Measurements from ENCODE around the gene TRAPPC6A. TPM values are rescaled to one million over a fixed set of nuclear protein-coding genes. Genes with fewer than 3 reads are reported as not detected.

TRAPPC6A gene
- total RNA-seq, 1 experiment from 2014 or later, result 59.9 TPM

DNA sequence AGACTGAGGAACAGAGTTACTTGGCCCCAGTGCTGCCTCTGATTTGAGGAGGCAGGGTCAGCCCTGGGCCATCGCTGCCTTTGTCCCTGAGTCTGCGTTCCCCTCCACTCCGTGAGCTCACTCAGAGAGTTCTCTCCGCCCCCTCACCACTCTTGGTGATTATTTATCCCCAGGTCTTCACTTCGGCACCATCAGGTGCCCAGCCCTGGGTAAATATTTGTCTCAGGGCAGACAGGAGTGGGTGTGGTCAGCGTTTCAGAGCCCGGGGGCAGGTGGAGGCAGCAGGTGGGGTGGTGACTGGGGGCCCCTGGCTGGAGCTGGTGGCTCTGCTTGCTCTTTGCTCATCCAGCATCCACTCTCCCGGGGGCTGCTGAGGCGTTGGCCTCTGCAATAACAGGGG is 64.4 kb downstream of the TRAPPC6A start:
- Mint-ChIP-seq H3K9me3 (no peaks in the 10 kb centered on the region), H3K36me3 (ENCODE audit: insufficient read depth in 1 of 3, low read depth in 3 of 3) (peaks cover 0 to 4% (median 0%) of the 10 kb centered on the region in 3 experiments; a peak in 2 of 7 replicates), H3K4me3 (no peak overlapping the region), H3K27me3 (ENCODE audit: low read depth) (no peaks in the 10 kb centered on the region), H3K4me1 (peaks cover 12 to 37% of the 10 kb centered on the region in 2 experiments), H3K27ac (no peak overlapping the region; a peak in 2 of 7 replicates)
- Histone ChIP-seq H4K91ac (ENCODE audit: insufficient read length, low read depth, low read length) (no peak overlapping the region), H3T11ph (ENCODE audit: low read length) (no peak overlapping the region), H3K18ac (ENCODE audit: insufficient read length, low read depth, low read length) (no peak overlapping the region), H3K79me1 (ENCODE audit: insufficient read depth, low read depth, low read length, poor library complexity, severe bottlenecking) (no peaks in the 10 kb centered on the region), H3K23me2 (ENCODE audit: insufficient read length, low read depth, low read length, poor library complexity, severe bottlenecking) (no peaks in the 10 kb centered on the region), H4K8ac (replicated peaks; ENCODE audit: insufficient read length, low read depth, low read length) (no peak overlapping the region), H3K14ac (ENCODE audit: insufficient read depth, low read length) (no peak overlapping the region), H2BK120ac (ENCODE audit: low read depth, low read length, poor library complexity, severe bottlenecking) (no peak overlapping the region), H3K4me1 (ENCODE audit: insufficient read depth, low read length) (no peaks in the 10 kb centered on the region; the same call in 1 of the 2 replicates), H2BK20ac (ENCODE audit: low read depth, low read length, poor library complexity, severe bottlenecking) (no peak overlapping the region), H3K9ac (ENCODE audit: extremely low read depth, insufficient read length, low read length) (no peak overlapping the region), H3K27me3 (ENCODE audit: insufficient read depth, low read length) (no peaks in the 10 kb centered on the region), H3K56ac (ENCODE audit: insufficient read length, low read depth, low read length) (no peak overlapping the region), H3K4ac (ENCODE audit: low read depth, low read length) (no peak overlapping the region), H2AK5ac (ENCODE audit: insufficient read length, low read length) (no peak overlapping the region), H4K5ac (ENCODE audit: insufficient read length, low read depth, low read length) (no peak overlapping the region), H3K27ac (ENCODE audit: insufficient read length, low read depth, low read length) (no peak overlapping the region), H3K9me3 (ENCODE audit: control insufficient read depth, low read depth, low read length) (no peaks in the 10 kb centered on the region), H3K79me2 (ENCODE audit: insufficient read depth, low read length) (peaks cover 12% of the 10 kb centered on the region; the same call in 1 of the 2 replicates), H3K23ac (ENCODE audit: insufficient read length, low read depth, low read length) (no peak overlapping the region), H2BK12ac (ENCODE audit: insufficient read length, low read depth, low read length) (no peak overlapping the region), H2BK15ac (ENCODE audit: low read depth, low read length) (no peak overlapping the region), H2BK5ac (ENCODE audit: insufficient read length, low read length) (no peak overlapping the region), H3K4me2 (ENCODE audit: insufficient read depth, insufficient read length, low read length) (no peak overlapping the region), H2AFZ (ENCODE audit: low read length) (no peak overlapping the region), H4K20me1 (ENCODE audit: control insufficient read depth, insufficient read depth, insufficient read length) (peaks cover 8% of the 10 kb centered on the region)
- TF ChIP-seq, protein P1, sequence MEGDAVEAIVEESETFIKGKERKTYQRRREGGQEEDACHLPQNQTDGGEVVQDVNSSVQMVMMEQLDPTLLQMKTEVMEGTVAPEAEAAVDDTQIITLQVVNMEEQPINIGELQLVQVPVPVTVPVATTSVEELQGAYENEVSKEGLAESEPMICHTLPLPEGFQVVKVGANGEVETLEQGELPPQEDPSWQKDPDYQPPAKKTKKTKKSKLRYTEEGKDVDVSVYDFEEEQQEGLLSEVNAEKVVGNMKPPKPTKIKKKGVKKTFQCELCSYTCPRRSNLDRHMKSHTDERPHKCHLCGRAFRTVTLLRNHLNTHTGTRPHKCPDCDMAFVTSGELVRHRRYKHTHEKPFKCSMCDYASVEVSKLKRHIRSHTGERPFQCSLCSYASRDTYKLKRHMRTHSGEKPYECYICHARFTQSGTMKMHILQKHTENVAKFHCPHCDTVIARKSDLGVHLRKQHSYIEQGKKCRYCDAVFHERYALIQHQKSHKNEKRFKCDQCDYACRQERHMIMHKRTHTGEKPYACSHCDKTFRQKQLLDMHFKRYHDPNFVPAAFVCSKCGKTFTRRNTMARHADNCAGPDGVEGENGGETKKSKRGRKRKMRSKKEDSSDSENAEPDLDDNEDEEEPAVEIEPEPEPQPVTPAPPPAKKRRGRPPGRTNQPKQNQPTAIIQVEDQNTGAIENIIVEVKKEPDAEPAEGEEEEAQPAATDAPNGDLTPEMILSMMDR (conservative IDR thresholded peaks at IDR 0.05), result no peak
- no peak for DNase-seq
- WGBS (ENCODE audit: extremely low coverage, insufficient read length, low lambda C conversion rate), result no CpG with 5 or more reads among the region's 9 CpGs

Other genes with a start within 250 kb of the TRAPPC6A start
- gene APOC4, start 236.0 kb downstream of the TRAPPC6A start, total RNA-seq (2021), result not detected in 2 replicates
- gene APOC2, start 232.2 kb downstream of the TRAPPC6A start, total RNA-seq (2021), result not detected in 2 replicates
- gene CLPTM1, start 222.9 kb downstream of the TRAPPC6A start, total RNA-seq (2021), result 82.0 and 83.9 TPM in 2 replicates
- 13.7 and 14.3 TPM in 2 replicates for gene RELB, start 176.8 kb downstream of the TRAPPC6A start, total RNA-seq (2021)
- 87.0 and 87.1 TPM in 2 replicates for gene CLASRP, start 139.2 kb downstream of the TRAPPC6A start, total RNA-seq (2021)
- gene ZNF296, start 101.8 kb downstream of the TRAPPC6A start, total RNA-seq (2021), result 14.3 and 14.8 TPM in 2 replicates
- gene GEMIN7, start 99.0 kb downstream of the TRAPPC6A start, total RNA-seq (2021), result 46.0 and 47.2 TPM in 2 replicates
- gene PPP1R37, start 85.1 kb downstream of the TRAPPC6A start, total RNA-seq (2021), result 29.9 and 33.6 TPM in 2 replicates
- gene NKPD1, start 17.3 kb downstream of the TRAPPC6A start, total RNA-seq (2021), result 0.17 and 0.46 TPM in 2 replicates
- 9.2 and 12.2 TPM in 2 replicates for gene BLOC1S3, start 547 bp upstream of the TRAPPC6A start, total RNA-seq (2021)
- gene EXOC3L2, start 67.2 kb upstream of the TRAPPC6A start, total RNA-seq (2021), result 0.61 TPM in 2 replicates
- gene MARK4, start 73.0 kb upstream of the TRAPPC6A start, total RNA-seq (2021), result 44.7 and 46.8 TPM in 2 replicates
- 0.13 TPM in 1 of 2 replicates, not detected in the other for gene CKM, start 144.6 kb upstream of the TRAPPC6A start, total RNA-seq (2021)
- 3.8 and 4.8 TPM in 2 replicates for gene KLC3, start 162.5 kb upstream of the TRAPPC6A start, total RNA-seq (2021)
- gene ERCC2, start 192.3 kb upstream of the TRAPPC6A start, total RNA-seq (2021), result 94.4 and 98.7 TPM in 2 replicates
- gene PPP1R13L, start 226.8 kb upstream of the TRAPPC6A start, total RNA-seq (2021), result 40.4 and 42.6 TPM in 2 replicates
- 43.4 and 48.7 TPM in 2 replicates for gene POLR1G, start 228.4 kb upstream of the TRAPPC6A start, total RNA-seq (2021)
- 62.4 and 66.7 TPM in 2 replicates for gene ERCC1, start 245.7 kb upstream of the TRAPPC6A start, total RNA-seq (2021)

Data from H9 (cell line).